Tibial nerve (tissue), 4 donors: Measurements from ENCODE around the gene METTL25B. TPM values are rescaled to one million over a fixed set of nuclear protein-coding genes. Genes with fewer than 3 reads are reported as not detected.
A peak's percentile ranks its signal among the peaks of the same experiment; 100 is the strongest.

Experiments
- DNase-seq, 2 donors: peaks; one replicate each; pipeline ENCODE4 v3.0.0-alpha.2; 2019; ENCODE audit warnings: low spot score in 2 of 2
- H3K27ac ChIP-seq, 4 donors: fragments of 200-600 bp; sonication (generic) in 3 of 4; one replicate each; pipeline ENCODE4 v1.5.1; 2017 to 2019; ENCODE audit warnings: mild to moderate bottlenecking in 1 of 4
- H3K27me3 ChIP-seq, 2 donors: fragments of 200-600 bp; sonication (generic) in 1 of 2; one replicate each; pipeline versions ENCODE4 v1.5.1 to v1.6.0; 2017 to 2019
- H3K36me3 ChIP-seq, 3 donors: fragments of 200-600 bp; sonication (generic); one replicate each; pipeline ENCODE4 v1.5.1; 2018 to 2019
- H3K4me1 ChIP-seq, 4 donors: fragments of 200-600 bp; sonication (generic) in 3 of 4; one replicate each; pipeline ENCODE4 v1.5.1; 2017 to 2019
- H3K4me3 ChIP-seq, 4 donors: fragments of 200-600 bp; sonication (generic) in 3 of 4; one replicate each; pipeline ENCODE4 v1.5.1; 2017 to 2019; ENCODE audit warnings: mild to moderate bottlenecking in 1 of 4, moderate library complexity in 1 of 4
- H3K9me3 ChIP-seq, 4 donors: fragments of 200-600 bp; sonication (generic) in 3 of 4; one replicate each; pipeline ENCODE4 v1.5.1; 2017 to 2019
- EP300 ChIP-seq, 2 donors: sonication (generic); formaldehyde crosslinking; IDR thresholded peaks; one replicate each; pipeline ENCODE4 v1.6.1; 2017; ENCODE audit warnings: antibody characterized with exemption in 2 of 2, mild to moderate bottlenecking in 1 of 2
- POLR2A ChIP-seq, 2 donors: fragments of 450-650 bp; IDR thresholded peaks; one replicate each; pipeline ENCODE4 v1.6.1; 2017; ENCODE audit warnings: antibody characterized with exemption in 2 of 2, mild to moderate bottlenecking in 2 of 2, moderate library complexity in 2 of 2
- WGBS, 2 donors: methylation state at CpG; one replicate each; pipeline ENCODE4 v1.1.5; 2018; 5-methylcytosine and 5-hydroxymethylcytosine counted together
- total RNA-seq, 4 donors: library from RNA; depleted of rRNA; stranded (reverse); fragments of >200 nt; gene quantifications; one replicate each; pipeline ENCODE4 v1.1.0, GENCODE V29; 2016
- TF ChIP-seq, protein P1 (sequence below), 5 experiments: fragments of 200-600 bp in 3 of 5; fragments of 450-650 bp in 2 of 5; sonication (generic) in 3 of 5; IDR thresholded peaks; one replicate each; pipeline ENCODE4 v1.5.1; 2016 to 2019; ENCODE audit warnings: antibody characterized with exemption in 5 of 5, mild to moderate bottlenecking in 3 of 5, moderate library complexity in 2 of 5

The METTL25B gene
- total RNA-seq, 4 donors from 2014 or later: 36.5 to 50.1 (median 46.0) TPM

DNA sequence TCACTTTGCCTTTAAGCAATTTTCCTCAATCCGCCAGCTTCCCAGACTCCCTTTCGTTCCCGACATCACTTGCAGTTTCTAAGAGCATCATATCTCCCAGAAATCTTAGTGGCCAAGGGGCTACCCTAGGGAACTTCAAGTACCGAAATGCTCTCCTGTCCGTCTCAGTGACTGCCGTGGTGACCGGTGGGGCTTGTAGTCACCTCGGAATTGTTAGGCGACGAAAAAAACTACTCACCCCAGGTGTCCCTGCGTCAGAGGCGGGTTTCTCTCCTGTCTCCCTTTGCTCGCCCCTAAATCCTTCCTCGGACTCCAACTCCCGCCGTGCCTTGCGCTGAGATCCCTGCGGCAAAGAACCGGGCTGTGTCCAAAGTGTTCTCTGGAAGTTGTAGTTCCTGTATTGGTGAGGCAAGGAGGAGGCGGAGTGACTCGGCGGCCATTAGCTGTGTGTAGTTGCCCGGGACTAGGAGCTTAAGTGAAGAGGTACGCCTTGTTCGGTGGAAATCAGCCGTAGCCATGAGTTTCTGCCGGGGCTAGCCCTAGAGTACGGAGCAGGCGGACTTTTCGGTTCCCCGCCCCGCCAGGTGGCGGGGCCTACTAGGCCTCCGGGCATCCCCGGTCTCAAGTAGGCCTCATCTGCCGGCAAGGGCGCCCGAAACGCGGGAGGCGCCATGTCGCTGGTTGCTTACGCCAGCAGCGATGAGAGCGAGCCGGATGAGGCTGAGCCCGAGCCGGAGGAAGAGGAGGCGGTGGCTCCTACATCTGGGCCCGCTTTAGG is 39.0 kb downstream of the METTL25B start, which contains the start of gene PRCC:
Gene PRCC (plus strand): TSS at position 435 of the 778 bp plus-strand sequence. CDS start 237 bp downstream, at position 672.
- Histone ChIP-seq H3K36me3 (peaks cover 0 to 10% (median 0%) of the 10 kb centered on the region in 3 donors), H3K4me1 (peaks cover 0 to 55% (median 31%) of the 10 kb centered on the region in 4 donors), H3K27me3 (no peaks in the 10 kb centered on the region), H3K27ac (peak within 1 kb of the TSS; percentile 87 to 97 (median 94)), H3K9me3 (no peaks in the 10 kb centered on the region), H3K4me3 (peak within 1 kb of the TSS; percentile 73 to 99 (median 90))
- TF ChIP-seq, protein P1, sequence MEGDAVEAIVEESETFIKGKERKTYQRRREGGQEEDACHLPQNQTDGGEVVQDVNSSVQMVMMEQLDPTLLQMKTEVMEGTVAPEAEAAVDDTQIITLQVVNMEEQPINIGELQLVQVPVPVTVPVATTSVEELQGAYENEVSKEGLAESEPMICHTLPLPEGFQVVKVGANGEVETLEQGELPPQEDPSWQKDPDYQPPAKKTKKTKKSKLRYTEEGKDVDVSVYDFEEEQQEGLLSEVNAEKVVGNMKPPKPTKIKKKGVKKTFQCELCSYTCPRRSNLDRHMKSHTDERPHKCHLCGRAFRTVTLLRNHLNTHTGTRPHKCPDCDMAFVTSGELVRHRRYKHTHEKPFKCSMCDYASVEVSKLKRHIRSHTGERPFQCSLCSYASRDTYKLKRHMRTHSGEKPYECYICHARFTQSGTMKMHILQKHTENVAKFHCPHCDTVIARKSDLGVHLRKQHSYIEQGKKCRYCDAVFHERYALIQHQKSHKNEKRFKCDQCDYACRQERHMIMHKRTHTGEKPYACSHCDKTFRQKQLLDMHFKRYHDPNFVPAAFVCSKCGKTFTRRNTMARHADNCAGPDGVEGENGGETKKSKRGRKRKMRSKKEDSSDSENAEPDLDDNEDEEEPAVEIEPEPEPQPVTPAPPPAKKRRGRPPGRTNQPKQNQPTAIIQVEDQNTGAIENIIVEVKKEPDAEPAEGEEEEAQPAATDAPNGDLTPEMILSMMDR (IDR thresholded peaks at IDR 0.05): peak in 1 of 5 experiments; percentile 48
- TF ChIP-seq POLR2A (IDR thresholded peaks at IDR 0.05): peak; percentile 12 to 53
- peak; percentile 90 to 94 for TF ChIP-seq EP300 (IDR thresholded peaks at IDR 0.05)
- peak; percentile 92 to 97 for DNase-seq
- 0 to 1% methylated on average over 48 to 50 of the region's 50 CpGs for WGBS, 2 donors

DNA sequence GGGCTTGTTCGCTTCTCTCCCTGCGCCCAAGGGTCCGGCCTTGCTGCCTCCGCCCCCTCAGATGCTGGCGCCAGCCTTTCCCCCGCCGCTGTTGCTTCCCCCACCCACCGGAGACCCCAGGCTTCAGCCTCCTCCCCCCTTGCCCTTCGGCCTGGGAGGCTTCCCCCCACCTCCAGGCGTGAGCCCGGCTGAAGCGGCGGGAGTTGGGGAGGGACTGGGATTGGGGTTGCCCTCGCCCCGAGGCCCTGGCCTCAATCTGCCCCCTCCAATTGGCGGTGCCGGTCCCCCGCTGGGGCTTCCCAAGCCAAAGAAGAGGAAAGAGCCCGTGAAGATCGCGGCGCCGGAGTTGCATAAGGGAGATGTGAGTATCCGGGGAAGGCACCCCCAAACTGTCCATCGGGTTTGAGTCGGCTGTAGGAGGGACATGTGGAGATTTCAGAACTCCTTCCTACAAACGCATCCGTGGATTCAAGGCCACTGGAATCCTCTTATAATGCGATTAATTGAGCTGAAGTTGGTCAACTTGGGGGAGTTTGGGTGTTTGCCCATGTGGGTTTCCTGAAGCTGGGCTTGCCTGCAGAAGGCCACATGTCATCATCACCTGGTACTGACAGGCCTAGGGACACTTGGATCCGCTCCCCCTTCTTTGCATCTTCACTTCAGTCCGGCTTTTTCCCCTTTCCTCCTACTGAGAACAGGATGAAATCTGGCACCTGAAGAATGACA is 39.8 kb downstream of the METTL25B start:
- Histone ChIP-seq H3K4me3 (peak overlapping the region; percentile 73 to 99 (median 90)), H3K27ac (peak overlapping the region; percentile 87 to 97 (median 94)), H3K36me3 (peaks cover 0 to 10% (median 0%) of the 10 kb centered on the region in 3 donors), H3K9me3 (no peaks in the 10 kb centered on the region), H3K4me1 (peaks cover 0 to 63% (median 39%) of the 10 kb centered on the region in 4 donors), H3K27me3 (no peaks in the 10 kb centered on the region)
- 0 to 1% methylated on average over 23 to 27 of the region's 31 CpGs for WGBS, 2 donors
- no peak for TF ChIP-seq POLR2A (IDR thresholded peaks at IDR 0.05)
- TF ChIP-seq, protein P1 (IDR thresholded peaks at IDR 0.05): no peak
- DNase-seq: no peak

DNA sequence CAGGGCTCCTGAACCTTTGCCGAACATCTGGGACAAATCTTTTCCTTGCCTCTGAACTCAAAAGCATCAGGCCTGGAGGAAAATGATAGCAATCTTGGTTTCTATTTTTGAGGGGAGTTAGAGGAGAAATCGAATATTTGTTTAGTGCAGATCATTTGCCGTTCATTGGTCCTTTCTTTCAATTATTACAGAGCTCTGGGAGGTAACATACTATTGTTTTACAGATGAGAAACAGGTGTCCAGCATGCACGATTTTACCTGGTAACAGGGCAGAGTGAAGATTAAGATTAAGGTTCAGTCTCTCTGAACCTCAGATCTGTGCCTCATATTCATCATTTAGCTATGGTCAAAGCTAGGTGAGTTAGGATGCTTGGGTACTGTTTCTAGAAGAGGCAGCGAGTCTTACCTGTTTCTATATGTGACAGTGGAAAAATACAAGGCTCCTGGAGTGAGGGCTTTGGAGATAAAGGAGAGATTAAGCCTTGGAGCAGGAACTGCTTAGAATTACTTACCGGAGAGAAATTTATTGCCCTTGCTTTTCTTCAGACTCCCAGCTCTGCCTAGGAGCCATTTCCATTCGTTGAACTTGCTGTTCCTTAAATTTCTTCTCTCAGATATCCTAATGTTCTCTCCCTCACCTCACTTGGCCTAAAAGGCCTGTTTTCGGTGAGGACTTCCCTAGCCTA is 40.5 kb downstream of the METTL25B start:
- H3K27ac ChIP-seq: peak overlapping the region in 2 of 4 donors; percentile 91 to 97
- TF ChIP-seq POLR2A (IDR thresholded peaks at IDR 0.05) (no peak), EP300 (IDR thresholded peaks at IDR 0.05) (no peak)
- TF ChIP-seq, protein P1 (IDR thresholded peaks at IDR 0.05): no peak
- H3K27me3 ChIP-seq: no peaks in the 10 kb centered on the region
- peaks cover 0 to 70% (median 44%) of the 10 kb centered on the region in 4 donors for H3K4me1 ChIP-seq
- peaks cover 0 to 10% (median 0%) of the 10 kb centered on the region in 3 donors for H3K36me3 ChIP-seq
- no peaks in the 10 kb centered on the region for H3K9me3 ChIP-seq
- H3K4me3 ChIP-seq: peak overlapping the region; percentile 73 to 99 (median 90)
- DNase-seq: no peak
- 21 to 28% methylated on average over 8 of the region's 8 CpGs for WGBS, 2 donors

DNA sequence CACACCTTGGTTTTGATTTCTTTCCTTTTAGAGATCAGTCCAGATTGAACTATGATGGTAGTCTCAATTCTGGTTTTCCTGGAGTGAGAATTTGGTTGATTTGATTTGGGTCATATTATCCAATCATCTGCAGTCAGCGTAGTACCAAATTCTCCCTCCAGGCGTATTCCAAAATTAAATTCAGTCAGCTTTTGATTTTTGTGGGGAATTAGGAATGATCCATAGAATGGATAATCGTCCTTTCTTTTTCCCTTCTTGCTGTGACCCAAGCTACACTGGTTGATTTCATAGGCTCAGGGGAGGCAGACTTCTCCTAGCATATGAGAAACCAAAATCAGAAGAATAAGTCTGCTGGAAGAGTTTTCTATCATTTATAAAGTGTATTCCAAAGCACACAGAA is 44.0 kb downstream of the METTL25B start:
- no peaks in the 10 kb centered on the region for H3K9me3 ChIP-seq
- H3K4me3 ChIP-seq: no peak overlapping the region
- peaks cover 0 to 10% (median 0%) of the 10 kb centered on the region in 3 donors for H3K36me3 ChIP-seq
- TF ChIP-seq, protein P1 (IDR thresholded peaks at IDR 0.05): peak in 1 of 5 experiments; percentile 11
- TF ChIP-seq EP300 (IDR thresholded peaks at IDR 0.05) (no peak), POLR2A (IDR thresholded peaks at IDR 0.05) (no peak)
- H3K27ac ChIP-seq: no peak overlapping the region
- WGBS, 2 donors: 64 to 69% methylated on average over 3 of the region's 3 CpGs
- H3K27me3 ChIP-seq: no peaks in the 10 kb centered on the region
- H3K4me1 ChIP-seq: peaks cover 0 to 72% (median 37%) of the 10 kb centered on the region in 4 donors
- no peak for DNase-seq
